ENCODE data around the gene C1QB. TPM values are rescaled to one million over a fixed set of nuclear protein-coding genes. Genes with fewer than 3 reads are reported as not detected.

C1QB gene
- total RNA-seq, 1 donor: not detected

GRCh38 chr1:22643928-22644327 lies 9.1 kb upstream of the C1QB start:
- TF ChIP-seq, protein P1, sequence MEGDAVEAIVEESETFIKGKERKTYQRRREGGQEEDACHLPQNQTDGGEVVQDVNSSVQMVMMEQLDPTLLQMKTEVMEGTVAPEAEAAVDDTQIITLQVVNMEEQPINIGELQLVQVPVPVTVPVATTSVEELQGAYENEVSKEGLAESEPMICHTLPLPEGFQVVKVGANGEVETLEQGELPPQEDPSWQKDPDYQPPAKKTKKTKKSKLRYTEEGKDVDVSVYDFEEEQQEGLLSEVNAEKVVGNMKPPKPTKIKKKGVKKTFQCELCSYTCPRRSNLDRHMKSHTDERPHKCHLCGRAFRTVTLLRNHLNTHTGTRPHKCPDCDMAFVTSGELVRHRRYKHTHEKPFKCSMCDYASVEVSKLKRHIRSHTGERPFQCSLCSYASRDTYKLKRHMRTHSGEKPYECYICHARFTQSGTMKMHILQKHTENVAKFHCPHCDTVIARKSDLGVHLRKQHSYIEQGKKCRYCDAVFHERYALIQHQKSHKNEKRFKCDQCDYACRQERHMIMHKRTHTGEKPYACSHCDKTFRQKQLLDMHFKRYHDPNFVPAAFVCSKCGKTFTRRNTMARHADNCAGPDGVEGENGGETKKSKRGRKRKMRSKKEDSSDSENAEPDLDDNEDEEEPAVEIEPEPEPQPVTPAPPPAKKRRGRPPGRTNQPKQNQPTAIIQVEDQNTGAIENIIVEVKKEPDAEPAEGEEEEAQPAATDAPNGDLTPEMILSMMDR (IDR thresholded peaks at IDR 0.05; ENCODE audit: insufficient read depth, low read length): no peak
- H3K4me3 ChIP-seq (ENCODE audit: low read depth, low read length): no peak overlapping the region
- DNase-seq (ENCODE audit: low read depth): no peak

DNA sequence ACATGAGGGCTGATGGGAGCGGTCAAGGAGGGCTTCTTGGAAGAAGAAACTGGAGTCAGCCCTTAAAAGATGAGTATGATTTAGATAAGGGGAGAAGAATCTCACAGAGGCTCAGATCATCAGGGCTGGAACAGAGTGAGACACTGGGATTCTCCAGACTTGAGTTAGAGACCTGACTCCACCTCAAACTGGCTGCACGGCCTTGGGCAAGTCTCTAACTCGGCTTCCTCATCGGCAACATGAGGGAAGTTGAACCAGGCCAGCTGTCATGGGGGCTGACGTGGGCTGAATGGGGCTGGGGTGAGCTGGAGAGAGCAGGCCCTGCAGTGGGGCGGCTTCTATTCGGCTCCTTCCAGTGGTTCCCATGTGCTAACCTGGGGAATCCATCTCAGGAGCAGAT lies 7.1 kb upstream of the C1QB start:
- TF ChIP-seq, protein P1 (IDR thresholded peaks at IDR 0.05; ENCODE audit: insufficient read depth, low read length): no peak
- no peak for DNase-seq (ENCODE audit: low read depth)
- H3K4me3 ChIP-seq (ENCODE audit: low read depth, low read length): no peak overlapping the region

DNA sequence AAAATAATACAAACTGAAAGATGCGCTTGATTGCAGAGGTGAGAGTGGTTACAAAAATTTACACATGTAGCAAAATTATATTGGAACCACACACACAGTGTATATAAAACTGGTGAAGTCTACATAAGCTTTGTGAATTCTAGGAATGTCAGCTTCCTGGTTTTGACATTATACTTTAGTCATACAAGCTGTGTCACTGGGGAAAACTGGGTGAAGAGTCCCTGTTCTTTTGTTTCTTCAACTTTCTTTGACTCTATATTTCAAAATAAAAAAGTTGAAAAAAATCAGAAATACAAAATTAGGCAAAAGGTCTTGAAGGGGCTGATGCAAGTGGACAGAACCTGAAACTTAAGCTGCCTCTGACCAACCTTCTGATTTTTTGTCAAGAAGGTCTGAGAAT lies 6.7 kb upstream of the C1QB start:
- H3K4me3 ChIP-seq (ENCODE audit: low read depth, low read length): no peak overlapping the region
- no peak for DNase-seq (ENCODE audit: low read depth)
- TF ChIP-seq, protein P1 (IDR thresholded peaks at IDR 0.05; ENCODE audit: insufficient read depth, low read length): no peak

DNA sequence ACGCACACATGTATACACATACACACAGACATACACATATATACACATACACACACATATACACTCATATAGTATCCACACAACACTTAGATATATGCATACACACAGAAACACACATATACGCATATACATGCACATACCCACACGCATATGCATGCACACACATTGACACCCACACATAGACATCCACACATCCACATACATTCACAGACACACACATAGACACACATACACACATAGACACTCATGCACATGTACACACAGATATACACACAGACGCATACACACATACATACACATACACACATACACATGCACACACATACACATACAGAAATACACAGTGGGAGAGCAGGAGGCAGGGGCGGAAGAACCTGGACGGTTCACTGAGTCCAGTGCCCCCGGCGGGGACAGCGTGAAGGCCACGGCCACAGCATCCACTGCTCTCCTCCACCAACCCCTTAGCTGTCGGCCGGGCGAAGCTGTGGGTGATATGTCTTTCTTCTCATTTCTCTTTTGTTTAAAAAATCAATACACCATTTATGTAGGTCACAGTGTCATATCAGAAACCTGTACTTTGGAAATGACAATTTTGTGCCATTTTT lies 2.8 kb upstream of the C1QB start:
- TF ChIP-seq, protein P1 (IDR thresholded peaks at IDR 0.05; ENCODE audit: insufficient read depth, low read length): no peak
- no peak overlapping the region for H3K4me3 ChIP-seq (ENCODE audit: low read depth, low read length)
- no peak for DNase-seq (ENCODE audit: low read depth)

GRCh38 chr1:22651941-22652856 lies 837 bp upstream of the C1QB start:
- no peak overlapping the region for H3K4me3 ChIP-seq (ENCODE audit: low read depth, low read length)
- TF ChIP-seq, protein P1 (IDR thresholded peaks at IDR 0.05; ENCODE audit: insufficient read depth, low read length): no peak
- no peak for DNase-seq (ENCODE audit: low read depth)

DNA sequence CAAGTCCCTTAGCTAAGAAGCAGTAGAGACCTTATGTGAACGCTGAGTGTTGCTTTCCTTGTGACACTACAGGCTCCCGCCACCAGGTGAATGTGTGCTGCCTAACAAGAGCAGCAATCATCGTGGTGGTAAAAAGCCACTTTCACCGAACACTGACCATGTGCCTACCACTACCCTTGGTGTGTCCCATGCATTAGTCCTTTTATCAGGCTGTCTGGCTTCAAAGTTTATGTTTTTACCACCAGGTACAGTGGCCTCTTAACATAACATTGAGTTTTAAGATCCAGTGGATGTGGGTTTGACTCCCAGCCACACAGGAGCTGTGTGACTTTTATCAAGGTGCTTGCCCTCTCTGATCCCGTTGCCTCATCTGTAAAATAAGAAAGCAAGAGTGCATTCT lies 1.7 kb downstream of the C1QB start:
- no peak for DNase-seq (ENCODE audit: low read depth)
- TF ChIP-seq, protein P1 (IDR thresholded peaks at IDR 0.05; ENCODE audit: insufficient read depth, low read length): peak; percentile 5
- no peak overlapping the region for H3K4me3 ChIP-seq (ENCODE audit: low read depth, low read length)
